ENCODE results near the gene PNMT. TPM values are rescaled to one million over a fixed set of nuclear protein-coding genes. Genes with fewer than 3 reads are reported as not detected.

The PNMT gene
- total RNA-seq, 4 donors from 2014 or later = 3.8 to 5.0 (median 4.7) TPM; not detected in 1

DNA sequence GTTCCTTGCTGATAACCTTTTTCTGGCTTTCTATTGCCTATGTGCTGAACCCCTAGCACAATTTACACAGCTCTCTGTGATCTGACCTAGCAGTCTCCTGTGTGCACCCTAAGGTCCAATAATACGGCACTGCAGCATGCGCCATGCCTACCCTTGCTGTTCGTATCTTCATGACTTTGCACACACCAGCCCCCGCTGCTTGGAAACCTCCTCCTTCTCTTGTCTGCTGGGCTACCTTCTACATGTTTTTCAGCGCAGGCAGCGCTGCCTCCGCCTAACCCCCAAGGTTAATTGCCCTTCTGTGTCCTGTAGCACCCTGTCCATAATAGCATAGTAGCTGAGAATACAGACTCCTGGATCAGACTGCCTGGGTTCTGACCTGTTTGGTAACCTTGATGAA lies 29.9 kb upstream of the PNMT start:
- Histone ChIP-seq H3K27ac (no peak overlapping the region), H3K4me3 (peak overlapping the region in 1 of 2 donors; percentile 59), H3K36me3 (no peaks in the 10 kb centered on the region), H3K9me3 (no peaks in the 10 kb centered on the region), H3K27me3 (no peaks in the 10 kb centered on the region), H3K4me1 (peaks cover 7 to 19% of the 10 kb centered on the region in 2 donors)
- no peak for DNase-seq
- no peak for TF ChIP-seq CTCF (IDR thresholded peaks at IDR 0.05)
- no peak for TF ChIP-seq POLR2A (IDR thresholded peaks at IDR 0.05)
- intact Hi-C loops (cut with DNase I; ENCODE audit: low total_unique reads) = loop anchor here (10.0 kb wide), 1 partner anchor 46 kb away; the partner anchor contains the start of gene PGAP3

DNA sequence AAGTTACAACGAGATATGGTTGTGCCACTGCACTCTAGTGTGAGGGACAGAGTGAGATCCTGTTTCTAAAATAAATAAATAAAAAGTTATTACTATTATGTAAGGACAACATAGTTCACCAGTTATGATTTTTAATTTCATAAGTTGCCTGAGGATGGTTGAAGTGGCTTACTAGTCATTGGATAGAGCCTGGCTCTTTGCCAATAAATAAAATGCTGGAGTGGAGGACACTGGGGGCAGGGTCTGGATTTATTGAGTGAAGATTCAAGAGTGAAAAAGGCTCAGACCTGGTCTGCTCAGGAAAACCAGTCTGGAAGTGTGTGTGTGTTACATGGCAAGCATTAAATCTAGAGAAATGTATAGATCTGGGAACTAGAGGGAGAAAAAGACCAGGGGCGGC lies 29.2 kb upstream of the PNMT start:
- H3K4me1 ChIP-seq = peaks cover 7 to 19% of the 10 kb centered on the region in 2 donors
- H3K27me3 ChIP-seq = no peaks in the 10 kb centered on the region
- H3K36me3 ChIP-seq = no peaks in the 10 kb centered on the region
- DNase-seq = no peak
- intact Hi-C loops (cut with DNase I; ENCODE audit: low total_unique reads) = loop anchor here (10.0 kb wide), 1 partner anchor 46 kb away; the partner anchor contains the start of gene PGAP3
- TF ChIP-seq POLR2A (IDR thresholded peaks at IDR 0.05) (no peak), CTCF (IDR thresholded peaks at IDR 0.05) (no peak)
- H3K9me3 ChIP-seq = no peaks in the 10 kb centered on the region
- no peak overlapping the region for H3K4me3 ChIP-seq
- H3K27ac ChIP-seq = no peak overlapping the region

- Histone ChIP-seq H3K4me3 (no peak overlapping the region), H3K27me3 (no peaks in the 10 kb centered on the region), H3K4me1 (peaks cover 7 to 19% of the 10 kb centered on the region in 2 donors), H3K27ac (no peak overlapping the region), H3K36me3 (no peaks in the 10 kb centered on the region), H3K9me3 (no peaks in the 10 kb centered on the region)
- DNase-seq = no peak
- intact Hi-C loops (cut with DNase I; ENCODE audit: low total_unique reads) = loop anchor here (10.0 kb wide), 1 partner anchor 45 kb away; the partner anchor contains the start of gene PGAP3
- TF ChIP-seq POLR2A (IDR thresholded peaks at IDR 0.05) (no peak), CTCF (IDR thresholded peaks at IDR 0.05) (no peak)
These were observed 28.4 kb upstream of the PNMT start for GRCh38 chr17:39639566-39640458.

GRCh38 chr17:39640591-39641031 lies 27.6 kb upstream of the PNMT start:
- Histone ChIP-seq H3K4me1 (peaks cover 7 to 19% of the 10 kb centered on the region in 2 donors), H3K4me3 (no peak overlapping the region), H3K27me3 (no peaks in the 10 kb centered on the region), H3K9me3 (no peaks in the 10 kb centered on the region), H3K27ac (no peak overlapping the region), H3K36me3 (no peaks in the 10 kb centered on the region)
- TF ChIP-seq CTCF (IDR thresholded peaks at IDR 0.05) (no peak), POLR2A (IDR thresholded peaks at IDR 0.05) (no peak)
- intact Hi-C loops (cut with DNase I; ENCODE audit: low total_unique reads) = no loop called here
- no peak for DNase-seq

DNA sequence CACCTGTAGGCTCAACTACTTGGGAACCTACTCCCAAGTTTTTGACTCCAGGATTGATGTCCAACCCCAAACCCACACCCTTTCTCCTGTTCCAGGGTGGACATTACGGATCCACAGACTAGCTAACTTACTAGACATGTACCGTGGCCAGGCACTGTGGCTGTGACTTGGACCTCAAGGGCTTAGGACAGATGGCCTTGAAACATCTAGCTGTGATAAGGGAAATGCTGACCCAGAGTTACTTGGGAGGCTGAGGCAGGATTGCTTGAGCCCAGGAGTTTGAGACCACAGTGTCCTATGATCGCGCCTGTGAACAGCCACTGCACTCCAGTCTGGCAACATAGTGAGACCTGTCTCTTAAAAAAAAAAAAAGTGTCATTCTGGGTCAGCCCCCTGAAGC lies 27.2 kb upstream of the PNMT start:
- Histone ChIP-seq H3K27ac (no peak overlapping the region), H3K4me1 (peaks cover 7 to 14% of the 10 kb centered on the region in 2 donors), H3K36me3 (no peaks in the 10 kb centered on the region), H3K9me3 (no peaks in the 10 kb centered on the region), H3K27me3 (no peaks in the 10 kb centered on the region), H3K4me3 (no peak overlapping the region)
- TF ChIP-seq CTCF (IDR thresholded peaks at IDR 0.05) (no peak), POLR2A (IDR thresholded peaks at IDR 0.05) (no peak)
- DNase-seq = no peak
- intact Hi-C loops (cut with DNase I; ENCODE audit: low total_unique reads) = no loop called here

Data from uterus (tissue), 4 donors.